GM21423 (cell line): ENCODE measurements around the gene SNCAIP.

ENCODE experiments used
- ATAC-seq: cut with Tn5 transposase; IDR thresholded peaks from one replicate; pipeline ENCODE4 v1.9.1; 2021; ENCODE audit warnings: mild to moderate bottlenecking, moderate library complexity; ENCODE audit not compliant: unreplicated experiment

The SNCAIP gene

GRCh38 chr5:122311961-122312590, at the start of gene SNCAIP:
TSS of gene SNCAIP (plus strand) at chr5:122312237. CDS start at chr5:122391135, 78,898 bp downstream.
- peak; percentile 57 for ATAC-seq

- no peak for ATAC-seq
Measured at GRCh38 chr5:122263352-122264030, 48.5 kb upstream of the SNCAIP start.

GRCh38 chr5:122264610-122265009, 47.4 kb upstream of the SNCAIP start:
- no peak for ATAC-seq

- no peak for ATAC-seq
Measured at GRCh38 chr5:122267185-122267584, 44.9 kb upstream of the SNCAIP start.

GRCh38 chr5:122273696-122274095, 38.3 kb upstream of the SNCAIP start:
- no peak for ATAC-seq

- no peak for ATAC-seq
Measured at GRCh38 chr5:122283592-122283991, 28.4 kb upstream of the SNCAIP start.

GRCh38 chr5:122286541-122286940, 25.5 kb upstream of the SNCAIP start:
- ATAC-seq: no peak

GRCh38 chr5:122287101-122287500, 24.9 kb upstream of the SNCAIP start:
- no peak for ATAC-seq

- no peak for ATAC-seq
Measured at GRCh38 chr5:122291000-122291901, 20.8 kb upstream of the SNCAIP start.

GRCh38 chr5:122292332-122292731, 19.7 kb upstream of the SNCAIP start:
- no peak for ATAC-seq

- ATAC-seq: peak; percentile 41
Measured at GRCh38 chr5:122295138-122295537, 16.9 kb upstream of the SNCAIP start.

- no peak for ATAC-seq
Measured at GRCh38 chr5:122296871-122297270, 15.2 kb upstream of the SNCAIP start.

GRCh38 chr5:122297587-122298298, 14.3 kb upstream of the SNCAIP start:
- ATAC-seq: peak; percentile 89

- ATAC-seq: no peak
Measured at GRCh38 chr5:122300374-122300773, 11.7 kb upstream of the SNCAIP start.

- ATAC-seq: no peak
Measured at GRCh38 chr5:122301016-122301415, 11.0 kb upstream of the SNCAIP start.

- no peak for ATAC-seq
Measured at GRCh38 chr5:122304471-122305215, 7.4 kb upstream of the SNCAIP start.

GRCh38 chr5:122306461-122306860, 5.6 kb upstream of the SNCAIP start:
- ATAC-seq: no peak

- ATAC-seq: no peak
Measured at GRCh38 chr5:122310889-122311288, 1.1 kb upstream of the SNCAIP start.

- peak; percentile 10 for ATAC-seq
Measured at GRCh38 chr5:122311497-122311960, 508 bp upstream of the SNCAIP start.
